HG02678 (cell line): ENCODE data around the gene ECPAS.
"Not testable (repeated sequence)": the region's sequence is repeated elsewhere in the genome, so short reads cannot be mapped to it uniquely, and the experiment has no call there.

Experiments
- ATAC-seq: cut with Tn5 transposase; IDR thresholded peaks from one replicate; pipeline ENCODE4 v1.9.1; 2021; ENCODE audit warnings: mild to moderate bottlenecking, moderate library complexity; ENCODE audit not compliant: unreplicated experiment

The ECPAS gene, protein sequence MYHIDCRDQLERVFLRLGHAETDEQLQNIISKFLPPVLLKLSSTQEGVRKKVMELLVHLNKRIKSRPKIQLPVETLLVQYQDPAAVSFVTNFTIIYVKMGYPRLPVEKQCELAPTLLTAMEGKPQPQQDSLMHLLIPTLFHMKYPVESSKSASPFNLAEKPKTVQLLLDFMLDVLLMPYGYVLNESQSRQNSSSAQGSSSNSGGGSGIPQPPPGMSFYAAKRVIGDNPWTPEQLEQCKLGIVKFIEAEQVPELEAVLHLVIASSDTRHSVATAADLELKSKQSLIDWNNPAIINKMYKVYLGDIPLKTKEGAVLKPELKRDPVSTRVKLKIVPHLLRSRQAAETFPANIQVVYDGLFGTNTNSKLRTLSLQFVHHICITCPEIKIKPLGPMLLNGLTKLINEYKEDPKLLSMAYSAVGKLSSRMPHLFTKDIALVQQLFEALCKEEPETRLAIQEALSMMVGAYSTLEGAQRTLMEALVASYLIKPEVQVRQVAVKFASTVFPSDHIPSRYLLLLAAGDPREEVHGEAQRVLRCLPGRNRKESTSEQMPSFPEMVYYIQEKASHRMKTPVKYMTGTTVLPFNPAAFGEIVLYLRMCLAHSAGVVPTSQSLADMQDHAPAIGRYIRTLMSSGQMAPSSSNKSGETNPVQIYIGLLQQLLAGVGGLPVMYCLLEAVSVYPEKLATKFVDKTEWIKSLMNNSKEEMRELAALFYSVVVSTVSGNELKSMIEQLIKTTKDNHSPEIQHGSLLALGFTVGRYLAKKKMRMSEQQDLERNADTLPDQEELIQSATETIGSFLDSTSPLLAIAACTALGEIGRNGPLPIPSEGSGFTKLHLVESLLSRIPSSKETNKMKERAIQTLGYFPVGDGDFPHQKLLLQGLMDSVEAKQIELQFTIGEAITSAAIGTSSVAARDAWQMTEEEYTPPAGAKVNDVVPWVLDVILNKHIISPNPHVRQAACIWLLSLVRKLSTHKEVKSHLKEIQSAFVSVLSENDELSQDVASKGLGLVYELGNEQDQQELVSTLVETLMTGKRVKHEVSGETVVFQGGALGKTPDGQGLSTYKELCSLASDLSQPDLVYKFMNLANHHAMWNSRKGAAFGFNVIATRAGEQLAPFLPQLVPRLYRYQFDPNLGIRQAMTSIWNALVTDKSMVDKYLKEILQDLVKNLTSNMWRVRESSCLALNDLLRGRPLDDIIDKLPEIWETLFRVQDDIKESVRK (N-terminal part only)

DNA sequence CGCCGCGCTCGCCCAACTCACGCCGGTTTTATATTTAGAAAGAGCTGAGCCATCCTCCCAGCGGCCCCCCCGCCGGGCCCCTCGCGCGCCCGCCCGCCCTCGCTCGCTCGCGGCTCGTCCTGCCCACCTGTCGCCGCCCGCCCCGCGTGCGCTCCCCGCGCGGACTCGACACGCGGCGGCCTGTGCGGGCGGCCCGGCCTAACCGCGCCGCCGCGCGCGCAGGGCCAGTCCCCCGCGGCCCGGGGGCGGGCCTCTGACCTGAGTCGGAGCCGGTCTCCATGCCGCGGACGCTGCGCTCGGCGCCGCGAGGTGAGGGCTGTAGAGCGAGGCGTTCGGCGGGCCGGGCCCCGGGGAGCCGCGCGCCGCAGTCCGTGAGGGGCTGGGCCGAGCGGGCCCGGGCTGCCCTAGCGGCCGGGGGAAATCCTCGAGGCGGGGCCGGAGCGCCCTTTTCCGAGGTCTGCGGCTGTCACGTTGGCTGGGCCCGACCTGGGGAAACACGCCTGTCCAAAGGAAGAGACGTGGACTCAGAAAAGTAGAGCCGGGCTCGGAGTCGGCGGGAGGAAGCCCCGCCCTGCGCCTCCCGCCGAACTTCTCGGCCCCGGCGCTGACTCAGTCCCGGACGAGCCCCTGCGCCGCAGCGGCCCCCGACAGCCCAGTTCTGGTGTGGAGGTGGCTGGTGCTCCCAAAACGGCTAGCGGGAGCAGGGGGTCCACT is at the start of gene ECPAS:
TSS of gene ECPAS (minus strand) at position 526 of the 714 bp plus-strand sequence. CDS start 11,465 bp downstream, outside the sequence.
- peak; percentile 52 for ATAC-seq

DNA sequence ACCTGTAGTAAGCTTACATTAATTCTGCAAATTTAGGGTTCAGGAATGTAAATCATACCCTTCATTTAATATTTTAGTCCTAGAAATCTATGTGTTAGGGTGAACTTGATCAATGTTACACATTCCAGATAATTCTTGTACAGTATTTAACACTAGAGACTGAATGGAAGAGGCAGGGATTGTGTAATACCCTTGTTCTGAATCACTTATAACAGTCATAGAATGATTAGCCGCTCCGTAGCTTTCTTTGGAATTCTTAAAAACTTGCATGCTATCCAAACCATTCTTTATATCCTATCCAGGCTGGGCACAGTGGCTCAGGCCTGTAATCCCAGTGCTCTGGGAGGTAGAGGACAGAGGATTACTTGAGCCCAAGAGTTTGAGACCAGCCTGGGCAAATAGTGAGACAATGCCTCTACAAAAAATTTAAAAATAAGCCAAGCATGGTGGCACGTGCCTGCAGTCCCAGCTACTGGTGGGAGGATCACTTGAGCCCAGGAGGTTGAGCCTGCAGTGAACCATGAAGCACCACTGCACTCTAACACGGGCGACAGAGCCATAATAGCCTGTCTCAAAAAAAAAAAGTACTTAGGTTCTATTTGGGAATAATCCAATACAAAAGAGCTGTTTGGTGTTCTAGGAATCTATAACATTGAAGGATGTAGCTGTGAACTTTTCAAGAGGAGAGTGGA is 49.1 kb upstream of the ECPAS start:
- no peak for ATAC-seq

DNA sequence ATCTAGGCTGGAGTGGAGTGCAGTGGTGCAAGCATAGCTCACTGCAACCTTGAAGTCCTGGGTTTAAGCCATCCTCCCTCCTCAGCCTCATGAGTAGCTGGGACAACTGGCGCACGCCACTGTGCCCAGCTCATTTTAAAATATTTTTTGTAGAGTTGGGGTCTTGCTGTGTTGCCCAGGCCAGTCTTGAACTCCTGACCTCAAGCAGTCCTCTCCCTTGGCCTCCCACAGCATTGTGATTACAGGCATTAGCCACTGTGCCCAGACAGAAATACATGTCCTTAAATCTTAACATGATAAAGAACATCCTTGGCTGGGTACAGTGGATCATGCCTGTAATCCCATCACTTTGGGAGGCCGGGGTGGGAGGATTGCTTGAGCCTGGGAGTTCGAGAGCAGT is 47.5 kb upstream of the ECPAS start:
- ATAC-seq, result no peak

DNA sequence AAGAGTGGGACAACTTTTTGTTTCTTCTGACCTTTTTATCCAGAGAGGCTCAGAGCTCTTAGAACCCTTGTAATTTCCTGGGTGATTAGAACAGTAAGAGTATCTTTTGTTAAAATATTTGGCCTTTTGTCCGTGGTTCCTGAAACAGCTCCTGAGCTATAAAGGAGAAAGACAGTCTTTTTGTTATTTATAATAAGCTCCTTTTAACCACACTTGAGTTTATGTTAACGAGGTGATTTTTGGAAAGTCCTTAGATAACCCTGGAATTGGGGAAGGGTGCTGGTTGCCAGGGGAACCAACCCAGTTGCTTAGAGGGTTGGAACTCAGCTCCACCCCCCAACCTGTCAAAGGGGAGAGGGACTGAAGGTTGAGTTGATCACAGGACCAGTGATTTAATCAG is 45.6 kb upstream of the ECPAS start:
- no peak for ATAC-seq

DNA sequence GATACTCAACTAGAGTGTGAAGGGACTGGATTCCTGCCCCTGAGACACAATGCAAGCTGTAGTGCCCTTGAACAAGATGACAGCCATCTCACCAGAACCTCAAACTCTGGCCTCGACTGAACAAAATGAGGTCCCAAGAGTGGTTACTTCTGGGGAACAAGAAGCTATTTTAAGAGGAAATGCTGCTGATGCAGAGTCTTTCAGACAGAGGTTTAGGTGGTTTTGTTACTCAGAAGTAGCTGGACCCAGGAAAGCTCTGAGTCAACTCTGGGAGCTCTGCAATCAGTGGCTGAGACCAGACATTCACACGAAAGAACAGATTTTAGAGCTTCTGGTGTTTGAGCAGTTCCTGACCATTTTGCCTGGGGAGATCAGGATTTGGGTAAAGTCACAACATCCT is 43.2 kb upstream of the ECPAS start:
- no peak for ATAC-seq

DNA sequence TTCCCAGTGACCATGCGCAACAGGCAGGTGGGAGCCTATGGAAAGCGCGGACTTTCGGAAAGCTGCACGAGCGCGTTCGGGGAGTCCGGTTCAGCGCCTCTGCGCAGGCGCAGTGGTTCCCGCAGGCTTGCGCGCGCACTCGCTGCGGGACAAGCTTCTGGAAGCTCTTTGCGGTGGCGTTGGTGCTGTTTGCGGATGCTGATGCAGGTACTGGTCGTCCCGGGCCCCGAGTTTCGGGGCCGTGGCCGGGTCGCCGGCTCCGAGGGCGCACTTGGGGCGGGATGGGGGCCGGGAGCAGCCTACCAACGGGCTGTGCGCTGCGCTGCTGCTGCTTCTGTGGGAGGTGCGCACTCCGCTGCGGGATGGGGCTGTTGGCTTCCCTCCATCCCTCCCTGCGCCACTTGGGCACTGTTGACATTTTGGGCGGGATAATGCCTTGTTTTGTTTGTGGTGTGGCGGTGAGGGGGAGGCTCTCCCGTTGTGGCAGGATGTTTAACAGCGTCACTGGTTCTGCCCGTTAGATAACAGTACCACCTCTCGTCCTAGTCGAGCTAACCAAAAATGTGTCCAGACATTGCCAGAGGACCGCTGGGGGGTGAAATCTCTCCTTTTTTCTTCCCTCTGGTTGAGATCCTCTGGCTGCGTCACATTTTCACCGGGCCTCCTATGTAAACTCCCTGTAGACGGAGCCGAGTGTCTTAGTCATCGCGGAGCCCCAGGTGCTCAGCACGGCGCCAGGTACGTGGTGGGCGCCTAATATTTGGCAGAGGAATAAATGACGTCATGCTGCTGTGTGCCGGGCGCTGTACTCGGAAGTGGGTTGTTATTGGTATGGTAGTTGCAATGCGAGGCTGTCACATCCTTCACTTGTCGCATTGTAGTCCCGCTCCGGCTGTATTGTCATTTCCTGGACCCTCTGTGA is 41.1 kb upstream of the ECPAS start, which contains the start of gene ZNF483:
TSS of gene ZNF483 (plus strand) at position 124 of the 922 bp plus-strand sequence. CDS start 2,217 bp downstream, outside the sequence.
- peak; percentile 58 for ATAC-seq

DNA sequence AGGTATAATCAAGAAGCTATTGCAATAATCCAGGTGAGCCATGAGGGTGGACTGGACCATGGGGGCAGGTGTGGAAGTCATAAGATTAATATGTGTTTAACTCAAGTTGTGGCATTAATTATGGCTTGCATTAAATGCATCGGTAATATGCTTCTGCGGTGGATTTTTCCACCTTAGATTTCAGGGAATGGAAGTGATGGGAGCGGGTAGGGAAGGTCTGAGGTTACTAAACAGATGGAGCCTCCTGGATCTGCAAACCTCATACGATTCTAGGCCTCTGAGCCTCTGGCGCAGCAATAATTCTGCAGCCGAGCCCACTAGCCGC is 40.5 kb upstream of the ECPAS start:
- no peak for ATAC-seq

DNA sequence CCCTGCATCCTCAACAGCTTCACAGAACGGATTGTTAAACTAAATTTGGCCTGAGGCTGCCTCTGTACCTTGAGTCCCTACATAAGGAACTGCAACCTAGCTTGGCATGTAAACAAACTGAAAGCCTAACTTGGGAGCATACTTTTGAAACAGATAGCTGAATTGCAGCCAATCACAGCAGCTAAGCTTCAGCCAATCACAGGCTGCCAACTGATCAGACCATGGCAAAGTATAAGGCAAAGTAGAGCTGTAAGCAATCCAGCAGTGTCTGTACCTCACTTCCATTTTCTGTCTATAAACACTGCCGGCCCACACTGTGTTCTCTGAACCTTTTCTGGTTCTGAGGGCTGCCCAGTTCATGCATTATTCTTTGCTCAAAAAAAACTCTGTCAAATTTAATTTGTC is 31.9 kb upstream of the ECPAS start:
- ATAC-seq, result no peak

DNA sequence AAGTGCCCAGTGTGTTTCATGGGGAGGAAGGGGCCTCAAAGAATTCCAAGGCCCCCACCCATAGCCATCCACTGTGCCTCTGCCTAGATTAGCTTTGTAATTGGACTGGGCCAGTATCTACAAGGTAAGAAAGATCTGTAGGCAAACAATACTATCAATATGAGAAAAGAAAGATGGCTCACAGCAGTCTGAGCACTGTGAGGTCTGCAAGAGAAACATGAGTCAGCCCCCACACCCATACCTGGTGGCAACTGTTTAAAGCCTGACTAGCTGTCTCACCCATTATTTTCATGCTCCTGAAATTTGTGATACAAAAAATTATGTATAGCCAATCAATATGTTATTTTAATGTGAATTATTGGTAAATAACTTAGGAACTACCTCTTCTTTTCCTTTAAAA is 30.8 kb upstream of the ECPAS start:
- ATAC-seq, result no peak

DNA sequence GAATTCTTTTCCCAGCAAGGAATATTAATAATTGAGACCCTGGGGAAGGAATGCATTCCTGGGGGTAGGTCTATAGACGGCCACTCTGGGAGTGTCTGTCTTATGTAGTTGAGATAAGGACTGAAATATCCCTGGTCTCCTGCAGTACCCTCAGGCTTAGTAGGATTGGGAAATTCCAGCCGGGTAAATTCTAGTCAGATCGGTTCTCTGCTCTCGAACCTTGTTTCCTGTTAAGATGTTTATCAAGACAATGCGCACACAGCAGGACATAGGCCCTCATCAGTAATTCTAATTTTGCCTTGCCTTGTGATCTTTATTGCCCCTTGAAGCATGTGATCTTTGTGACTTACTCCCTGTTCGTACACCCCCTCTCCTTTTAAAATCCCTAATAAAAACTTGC is 27.4 kb upstream of the ECPAS start:
- not testable (repeated sequence) for ATAC-seq

DNA sequence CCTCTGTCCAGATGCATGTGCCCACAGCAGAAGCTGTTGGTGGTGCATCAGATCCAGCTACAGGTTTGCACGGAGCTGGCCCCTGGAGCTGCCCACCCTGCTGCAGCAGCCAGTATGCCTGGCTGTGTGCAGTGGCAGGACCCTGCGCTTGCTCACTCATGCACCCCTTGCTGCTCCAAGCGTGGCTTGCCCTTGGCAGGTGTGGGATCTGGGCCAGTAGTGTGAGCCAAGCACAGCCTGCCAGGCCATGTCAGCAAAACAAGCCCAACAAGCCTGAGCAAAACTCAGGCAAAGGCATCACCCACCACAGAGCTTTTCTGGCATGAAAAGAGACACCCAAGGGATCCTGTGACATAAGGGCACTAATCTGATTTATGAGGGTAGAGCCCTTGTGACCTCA is 18.3 kb upstream of the ECPAS start:
- ATAC-seq, result no peak

DNA sequence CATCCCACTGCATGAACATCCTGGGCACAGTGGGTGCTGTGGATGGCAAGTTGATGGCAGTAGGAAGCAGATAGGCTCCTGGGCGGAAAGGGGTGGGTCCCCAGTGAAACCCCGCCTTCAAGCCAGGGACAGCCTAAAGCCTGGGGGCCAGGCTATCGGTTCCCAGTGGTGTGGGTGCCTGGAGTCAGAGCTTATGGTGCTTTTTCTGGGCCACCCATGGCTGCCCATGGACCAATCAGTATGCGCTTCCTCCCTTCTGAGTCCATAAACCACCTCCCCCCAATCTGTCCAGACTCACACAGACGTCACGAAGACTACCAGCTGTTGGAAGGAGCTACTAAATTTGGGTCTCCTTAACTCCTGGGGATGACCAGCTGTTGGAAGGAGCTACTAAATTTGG is 17.5 kb upstream of the ECPAS start:
- no peak for ATAC-seq

DNA sequence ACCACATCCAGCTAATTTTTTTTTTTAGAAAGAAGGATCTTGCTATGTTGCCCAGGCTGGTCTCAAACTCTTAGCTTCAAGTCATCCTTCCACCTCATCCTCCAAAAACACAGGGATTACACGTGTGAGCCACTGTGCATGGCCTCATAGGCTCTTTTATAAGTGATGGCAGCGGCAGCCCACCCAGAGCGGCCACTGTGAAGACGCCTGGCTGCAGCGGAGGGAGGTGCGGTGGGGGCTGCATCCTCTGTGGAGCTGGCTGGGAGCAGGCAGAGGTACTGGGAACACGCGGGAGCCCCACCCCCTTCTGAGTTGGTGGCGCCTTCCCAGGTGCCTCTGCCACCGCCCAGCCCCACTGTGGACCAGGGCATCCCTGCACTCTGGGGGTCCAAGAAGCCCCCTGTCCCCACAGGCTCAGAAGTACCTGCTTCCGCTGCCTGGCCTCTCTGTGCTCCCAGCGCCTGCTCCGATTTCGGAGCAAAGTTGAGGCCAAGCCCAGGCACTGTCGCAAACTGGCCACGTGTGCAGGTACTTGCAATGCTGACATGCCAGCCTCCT is 16.9 kb upstream of the ECPAS start:
- no peak for ATAC-seq

DNA sequence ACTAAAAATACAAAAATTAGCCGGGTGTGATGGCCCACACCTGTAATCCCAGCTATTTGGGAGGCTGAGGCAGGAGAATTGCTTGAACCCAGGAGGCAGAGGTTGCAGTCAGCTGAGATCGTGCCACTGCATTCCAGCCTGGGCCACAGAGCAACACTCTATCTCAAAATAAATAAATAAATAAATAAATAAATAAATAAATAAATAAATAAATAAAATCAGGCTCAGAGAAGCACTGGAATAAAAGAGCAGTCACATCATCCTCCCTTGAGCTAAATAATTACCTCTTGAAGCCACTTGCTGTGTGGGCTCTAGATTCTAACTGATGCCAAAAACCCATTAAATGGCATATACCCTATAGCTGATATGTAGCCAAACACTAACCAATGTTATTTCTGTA is 13.0 kb upstream of the ECPAS start:
- ATAC-seq, result not testable (repeated sequence)

DNA sequence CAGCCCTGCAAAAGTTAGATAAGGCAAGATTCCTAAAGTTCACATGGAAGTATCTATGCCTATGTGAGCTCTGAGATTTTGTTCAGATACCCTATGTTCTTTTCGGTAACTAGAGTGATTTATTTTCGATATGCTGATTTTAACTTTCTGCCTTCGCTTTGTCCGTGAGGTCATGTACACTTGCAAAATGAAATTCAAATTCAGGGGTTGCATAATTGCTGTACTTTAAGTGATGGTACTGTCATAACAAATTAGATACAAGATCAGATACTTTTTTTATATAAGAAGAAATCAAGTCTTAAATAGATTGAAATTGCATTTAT is 350 bp upstream of the ECPAS start:
- no peak for ATAC-seq

DNA sequence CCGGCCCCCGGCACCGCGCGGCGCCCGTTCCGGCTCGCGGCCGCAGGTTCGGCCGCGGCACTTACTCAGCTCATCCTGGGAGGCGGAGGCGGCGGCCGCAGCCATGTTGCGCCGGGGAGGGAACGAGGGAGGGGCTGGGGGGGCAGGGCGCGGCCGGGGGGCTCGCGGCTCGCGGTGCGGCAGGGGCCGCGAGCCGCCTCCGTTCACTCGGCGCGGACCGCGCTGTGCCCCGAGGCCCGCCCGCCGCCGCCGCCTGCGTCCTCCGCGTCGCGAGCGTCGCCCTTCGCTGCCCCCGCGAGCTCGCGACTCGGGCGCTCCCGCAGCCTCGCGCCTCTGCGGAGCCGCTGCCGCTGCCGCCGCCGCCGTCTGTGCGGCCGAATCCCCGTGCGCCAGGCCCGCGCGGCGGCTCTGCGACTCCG is 735 bp downstream of the ECPAS start:
- peak; percentile 39 for ATAC-seq

DNA sequence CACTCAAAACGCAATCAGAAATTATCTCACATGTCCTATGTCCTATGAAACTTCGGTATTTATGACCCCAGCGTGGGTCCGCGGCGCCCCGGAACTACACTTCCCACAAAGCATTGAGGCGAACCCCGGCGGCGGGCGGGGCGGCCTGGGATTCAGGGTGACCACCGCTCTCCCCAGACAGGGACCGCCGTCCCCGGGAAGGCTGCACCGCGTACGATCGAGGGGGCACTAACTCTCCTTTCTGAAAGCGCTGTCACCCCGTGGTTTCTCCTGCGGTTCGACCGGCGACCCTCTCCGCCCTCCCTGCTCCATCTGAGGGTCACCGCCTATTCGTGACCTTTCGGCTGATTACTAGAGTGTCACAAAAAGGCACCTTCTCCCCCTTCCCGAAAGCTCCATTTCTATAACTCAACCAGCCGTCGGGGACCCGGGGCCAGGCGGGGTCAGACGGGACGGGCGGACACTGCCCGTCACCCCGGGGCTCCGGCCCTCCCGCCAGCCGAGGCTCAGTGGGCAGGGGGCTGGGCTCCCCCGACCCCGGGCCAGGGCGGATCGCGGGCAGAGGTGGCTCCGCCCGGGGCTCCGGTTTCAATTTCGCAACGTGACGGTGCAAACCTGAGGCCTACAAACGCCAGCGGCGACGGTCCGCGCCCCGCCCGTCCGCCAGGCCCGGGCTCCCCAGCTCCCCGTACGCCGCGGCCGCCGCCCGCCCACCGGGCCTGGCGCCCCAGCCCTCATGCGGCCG is 1.3 kb downstream of the ECPAS start:
- ATAC-seq, result peak; percentile 62
